Keratinocyte (primary cell): ENCODE results near the gene AKT1S1. TPM values are rescaled to one million over a fixed set of nuclear protein-coding genes. Genes with fewer than 3 reads are reported as not detected.

Experiments used
- DNase-seq: peaks from one replicate; pipeline ENCODE4 v3.0.0-alpha.2; 2011; ENCODE audit warnings: low read depth, missing footprints, low spot score
- FAIRE-seq: peaks from 2 replicates; lab custom pipeline; 2011; peaks lifted over from hg19 to GRCh38; lab: Jason Lieb, UNC
- H2AFZ ChIP-seq: 2 replicates; pipeline ENCODE4 v1.6.0; 2012; ENCODE audit warnings: low read length, control low read depth, inconsistent platforms; ENCODE audit not compliant: control insufficient read depth
- H3K27ac ChIP-seq: 2 replicates; pipeline ENCODE4 v1.5.1; 2011; ENCODE audit warnings: low read length; ENCODE audit not compliant: control insufficient read depth, insufficient read depth
- H3K27me3 ChIP-seq: 3 replicates; pipeline ENCODE4 v1.6.0; 2011; ENCODE audit warnings: low read length; ENCODE audit not compliant: control insufficient read depth, insufficient read depth; ENCODE audit errors: extremely low read depth
- H3K36me3 ChIP-seq, 2 experiments: 2 replicates in 1 of 2; 3 replicates in 1 of 2; pipeline ENCODE4 v1.5.1; 2011; ENCODE audit warnings: low read length in 2 of 2, mild to moderate bottlenecking in 1 of 2; ENCODE audit not compliant: control insufficient read depth in 2 of 2, insufficient read depth in 2 of 2; ENCODE audit errors: extremely low read depth in 1 of 2
- H3K4me1 ChIP-seq: 3 replicates; pipeline ENCODE4 v1.5.1; 2011; ENCODE audit warnings: low read length; ENCODE audit not compliant: control insufficient read depth, insufficient read depth; ENCODE audit errors: extremely low read depth
- H3K4me2 ChIP-seq: 3 replicates; pipeline ENCODE4 v1.6.0; 2011; ENCODE audit warnings: low read depth, low read length; ENCODE audit not compliant: control insufficient read depth, insufficient read depth; ENCODE audit errors: extremely low read depth
- H3K4me3 ChIP-seq, 3 experiments: fragments of 200-600 bp in 1 of 3; sonication (generic) in 1 of 3; 2 replicates in 2 of 3; 3 replicates in 1 of 3; pipeline ENCODE4 v1.5.1; 2011 to 2016; ENCODE audit warnings: low read length in 3 of 3, mild to moderate bottlenecking in 3 of 3, control low read depth in 2 of 3, inconsistent platforms in 1 of 3, low read depth in 1 of 3, mixed read lengths in 1 of 3, mixed run types in 1 of 3, moderate library complexity in 1 of 3; ENCODE audit not compliant: control insufficient read depth in 2 of 3, insufficient read depth in 2 of 3; ENCODE audit errors: extremely low read depth in 1 of 3
- H3K79me2 ChIP-seq: 2 replicates; pipeline ENCODE4 v1.6.0; 2012; ENCODE audit warnings: low read length; ENCODE audit not compliant: control insufficient read depth, insufficient read depth
- H3K9ac ChIP-seq: 3 replicates; pipeline ENCODE4 v1.6.0; 2011; ENCODE audit warnings: low read length; ENCODE audit not compliant: control insufficient read depth, insufficient read depth; ENCODE audit errors: extremely low read depth
- H3K9me1 ChIP-seq: 3 replicates; pipeline ENCODE4 v1.6.0; 2011; ENCODE audit warnings: low read length; ENCODE audit not compliant: control insufficient read depth, insufficient read depth; ENCODE audit errors: extremely low read depth
- H3K9me3 ChIP-seq: 2 replicates; pipeline ENCODE4 v1.5.1; 2012; ENCODE audit warnings: low read depth, low read length; ENCODE audit not compliant: control insufficient read depth
- H4K20me1 ChIP-seq: 3 replicates; pipeline ENCODE4 v1.6.0; 2011; ENCODE audit warnings: low read length; ENCODE audit not compliant: control insufficient read depth, insufficient read depth; ENCODE audit errors: extremely low read depth
- EZH2 ChIP-seq: IDR thresholded peaks from one replicate; pipeline ENCODE4 v1.6.1; 2012; ENCODE audit warnings: inconsistent platforms, mild to moderate bottlenecking, low read length, moderate library complexity
- dilution Hi-C: fragments of 300-500 bp; cut with MboI; formaldehyde crosslinking; loops from one replicate; pipeline ENCODE4 v1.7.0; 2020; ENCODE audit warnings: low sequenced_read_pairs; ENCODE audit not compliant: extremely low pct_ligation_motif_present
- polyA plus RNA-seq, 5 experiments: library from polyadenylated mRNA; depleted of rRNA in 3 of 5; stranded (reverse) in 3 of 5; stranded (forward) in 1 of 5; unstranded in 1 of 5; fragments of >200 nt; gene quantifications; 1 replicate in 1 of 5; 2 replicates in 3 of 5; 3 replicates in 1 of 5; pipeline versions ENCODE4 v1.2.1 to v1.2.3, GENCODE V29; 2011 to 2012; ENCODE audit warnings: missing spikeins in 2 of 5, low read depth in 1 of 5, low replicate concordance in 1 of 5
- TF ChIP-seq, protein P1 (sequence below), 3 experiments: IDR thresholded peaks in 1 of 3; conservative IDR thresholded peaks in 1 of 3; optimal IDR thresholded peaks in 1 of 3; 2 replicates in 2 of 3; 3 replicates in 1 of 3; pipeline versions ENCODE3 to v1.5.1; 2011; ENCODE audit warnings: low read length in 3 of 3, mild to moderate bottlenecking in 3 of 3, moderate library complexity in 2 of 3, control low read depth in 1 of 3, inconsistent platforms in 1 of 3; ENCODE audit not compliant: insufficient read depth in 2 of 3; ENCODE audit errors: extremely low read depth in 1 of 3

Gene AKT1S1
- polyA plus RNA-seq, 1 donor (not counting 4 experiments of a cell fraction or from before 2014, with no cell fraction given) = 27.2 TPM

DNA sequence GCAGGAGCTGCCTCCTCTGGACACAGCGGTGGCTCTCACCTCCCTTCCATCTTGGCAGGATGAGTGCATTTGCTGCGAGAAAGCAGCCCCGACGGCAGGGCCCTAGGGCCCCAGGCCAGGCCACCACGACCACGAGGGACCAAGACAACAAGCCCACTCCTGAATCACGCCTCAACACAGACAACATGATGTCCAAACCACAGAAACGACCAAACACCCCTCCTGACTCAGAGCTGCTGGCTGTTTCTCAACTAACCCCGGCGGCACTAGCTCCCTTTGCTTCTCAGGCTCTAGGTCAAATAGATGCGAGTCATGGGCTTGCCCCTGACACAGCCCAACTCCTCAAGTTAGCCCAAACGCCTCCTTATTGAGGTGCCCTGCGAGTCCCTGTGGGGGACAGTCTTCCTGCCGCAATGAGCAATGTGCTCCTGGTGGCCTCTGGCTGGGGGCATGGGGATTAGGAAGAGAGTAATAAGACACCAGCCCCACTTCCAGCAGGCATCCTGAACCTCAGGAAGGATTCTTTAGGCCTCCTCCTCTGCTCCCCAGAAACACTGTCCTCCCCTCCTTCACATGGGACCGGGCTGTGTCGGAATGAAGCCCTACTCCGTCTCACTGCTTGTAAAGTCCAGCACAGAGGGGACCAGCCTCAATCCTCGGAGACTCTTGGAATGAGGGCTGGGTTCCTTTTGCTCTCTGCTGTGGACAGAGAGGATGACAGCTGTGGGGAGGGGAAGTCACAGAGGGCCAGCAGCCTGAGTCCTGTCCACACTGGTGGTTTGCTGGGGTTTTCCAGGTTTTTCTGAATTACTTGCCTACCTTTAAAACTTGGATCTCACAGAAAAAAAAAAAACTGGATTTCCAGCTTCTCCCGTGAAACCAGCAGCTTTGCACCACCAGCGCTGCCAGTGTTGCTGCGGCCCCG lies 45.0 kb upstream of the AKT1S1 start:
- Histone ChIP-seq H3K27me3 (no peaks in the 10 kb centered on the region), H2AFZ (no peak overlapping the region), H3K4me3 (no peak overlapping the region), H3K9me3 (no peaks in the 10 kb centered on the region), H3K27ac (no peak overlapping the region), H3K36me3 (peaks cover 28 to 50% of the 10 kb centered on the region in 2 experiments), H3K79me2 (peaks cover 89% of the 10 kb centered on the region), H3K4me1 (peaks cover 2% of the 10 kb centered on the region), H3K4me2 (no peak overlapping the region), H4K20me1 (peaks cover 9% of the 10 kb centered on the region), H3K9ac (no peak overlapping the region), H3K9me1 (peaks cover 2% of the 10 kb centered on the region)
- no peak for DNase-seq
- TF ChIP-seq EZH2 = no peak
- TF ChIP-seq, protein P1, sequence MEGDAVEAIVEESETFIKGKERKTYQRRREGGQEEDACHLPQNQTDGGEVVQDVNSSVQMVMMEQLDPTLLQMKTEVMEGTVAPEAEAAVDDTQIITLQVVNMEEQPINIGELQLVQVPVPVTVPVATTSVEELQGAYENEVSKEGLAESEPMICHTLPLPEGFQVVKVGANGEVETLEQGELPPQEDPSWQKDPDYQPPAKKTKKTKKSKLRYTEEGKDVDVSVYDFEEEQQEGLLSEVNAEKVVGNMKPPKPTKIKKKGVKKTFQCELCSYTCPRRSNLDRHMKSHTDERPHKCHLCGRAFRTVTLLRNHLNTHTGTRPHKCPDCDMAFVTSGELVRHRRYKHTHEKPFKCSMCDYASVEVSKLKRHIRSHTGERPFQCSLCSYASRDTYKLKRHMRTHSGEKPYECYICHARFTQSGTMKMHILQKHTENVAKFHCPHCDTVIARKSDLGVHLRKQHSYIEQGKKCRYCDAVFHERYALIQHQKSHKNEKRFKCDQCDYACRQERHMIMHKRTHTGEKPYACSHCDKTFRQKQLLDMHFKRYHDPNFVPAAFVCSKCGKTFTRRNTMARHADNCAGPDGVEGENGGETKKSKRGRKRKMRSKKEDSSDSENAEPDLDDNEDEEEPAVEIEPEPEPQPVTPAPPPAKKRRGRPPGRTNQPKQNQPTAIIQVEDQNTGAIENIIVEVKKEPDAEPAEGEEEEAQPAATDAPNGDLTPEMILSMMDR (optimal IDR thresholded peaks at IDR 0.05 in 1 of 3, IDR thresholded peaks at IDR 0.05 in 1 of 3, conservative IDR thresholded peaks at IDR 0.05 in 1 of 3; ENCODE audit: extremely low read depth in 1 of 3, insufficient read depth in 2 of 3, low read length in 3 of 3) = no peak
- dilution Hi-C loops = no loop called here
- FAIRE-seq = no peak

DNA sequence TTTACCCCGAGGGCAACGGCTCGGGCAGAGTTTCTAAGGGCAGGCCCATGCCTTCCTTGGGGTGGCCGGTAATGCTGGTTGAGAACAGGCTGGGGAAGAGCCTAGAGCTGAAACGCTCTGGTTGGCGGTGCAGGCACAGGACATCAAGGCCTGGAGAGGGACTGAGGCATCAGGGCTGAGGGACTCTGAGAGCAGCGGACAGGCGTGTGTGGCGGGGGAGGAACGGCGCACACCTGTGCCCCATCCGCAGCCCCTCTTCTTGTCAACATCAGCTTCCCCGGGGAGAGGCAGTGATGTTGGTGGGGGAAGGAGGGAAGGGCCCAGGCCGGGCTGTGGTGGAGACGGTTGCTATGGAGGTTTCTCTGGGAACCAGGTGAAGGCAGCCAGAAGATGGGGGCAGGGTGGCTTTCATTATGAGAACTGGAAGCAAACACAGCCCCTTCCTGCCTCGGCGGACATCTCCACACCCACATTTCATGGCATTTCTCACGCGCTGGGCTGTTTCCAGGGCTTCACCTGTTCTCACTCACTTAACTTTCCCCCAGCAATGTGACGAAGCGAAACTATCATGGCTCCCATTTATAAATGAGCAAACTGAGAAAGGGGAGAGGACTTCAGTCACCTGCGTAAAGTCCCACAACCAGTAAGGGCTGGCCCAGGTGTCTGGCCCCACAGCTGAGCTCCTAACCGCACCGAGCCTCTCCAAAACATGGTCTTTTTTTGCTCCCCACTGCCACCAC lies 43.6 kb upstream of the AKT1S1 start:
- H3K36me3 ChIP-seq = peaks cover 30 to 45% of the 10 kb centered on the region in 2 experiments

More for the DNA sequence above, 43.6 kb upstream of the AKT1S1 start:
- Histone ChIP-seq H3K9me3 (no peaks in the 10 kb centered on the region), H3K9ac (no peak overlapping the region), H2AFZ (no peak overlapping the region), H3K79me2 (peaks cover 86% of the 10 kb centered on the region), H3K27ac (no peak overlapping the region), H3K4me3 (no peak overlapping the region), H3K4me1 (no peaks in the 10 kb centered on the region), H3K4me2 (no peak overlapping the region), H4K20me1 (peaks cover 9% of the 10 kb centered on the region), H3K9me1 (no peaks in the 10 kb centered on the region), H3K27me3 (no peaks in the 10 kb centered on the region)
- TF ChIP-seq EZH2 = no peak
- TF ChIP-seq, protein P1 (optimal IDR thresholded peaks at IDR 0.05 in 1 of 3, IDR thresholded peaks at IDR 0.05 in 1 of 3, conservative IDR thresholded peaks at IDR 0.05 in 1 of 3; ENCODE audit: extremely low read depth in 1 of 3, insufficient read depth in 2 of 3, low read length in 3 of 3) = no peak
- FAIRE-seq = no peak
- no peak for DNase-seq
- dilution Hi-C loops = no loop called here
